Esophagus squamous epithelium (tissue), 5 donors: ENCODE data around the gene GPR78. TPM values are rescaled to one million over a fixed set of nuclear protein-coding genes. Genes with fewer than 3 reads are reported as not detected.

Experiments
- DNase-seq: peaks from one replicate; lab custom pipeline; 2025; lab: John Stamatoyannopoulos, UW
- H3K27ac ChIP-seq, 4 donors: fragments of 200-600 bp; sonication (generic); one replicate each; pipeline ENCODE4 v1.5.1; 2016 to 2019; ENCODE audit warnings: mild to moderate bottlenecking in 1 of 4
- H3K27me3 ChIP-seq, 4 donors: fragments of 200-600 bp; sonication (generic); 1 replicate in 3 of 4; 2 replicates in 1 of 4; pipeline versions ENCODE4 v1.5.1 to v1.6.0; 2017 to 2021; ENCODE audit warnings: antibody characterized with exemption in 1 of 4
- H3K36me3 ChIP-seq, 3 donors: fragments of 200-600 bp; sonication (generic); one replicate each; pipeline ENCODE4 v1.5.1; 2016 to 2019
- H3K4me1 ChIP-seq, 3 donors: fragments of 200-600 bp; sonication (generic); one replicate each; pipeline ENCODE4 v1.5.1; 2017 to 2019
- H3K4me3 ChIP-seq, 4 donors: fragments of 200-600 bp; sonication (generic); 1 replicate in 3 of 4; 2 replicates in 1 of 4; pipeline ENCODE4 v1.5.1; 2016 to 2019; ENCODE audit warnings: mild to moderate bottlenecking in 2 of 4, moderate library complexity in 1 of 4
- H3K9me3 ChIP-seq, 3 donors: fragments of 200-600 bp; sonication (generic); one replicate each; pipeline ENCODE4 v1.5.1; 2016 to 2019
- POLR2A ChIP-seq, 4 donors: fragments of 450-650 bp; IDR thresholded peaks; one replicate each; pipeline ENCODE4 v1.6.1; 2017; ENCODE audit warnings: antibody characterized with exemption in 4 of 4, mild to moderate bottlenecking in 4 of 4, moderate library complexity in 3 of 4
- WGBS, 2 donors: methylation state at CpG; one replicate each; pipeline ENCODE4 v1.1.5; 2018; 5-methylcytosine and 5-hydroxymethylcytosine counted together
- intact Hi-C: fragments of 100-400 bp; cut with DNase I; formaldehyde crosslinking; loops from one replicate; pipeline ENCODE4 v1.15.0; 2022
- total RNA-seq, 4 donors: library from RNA; depleted of rRNA; stranded (reverse); fragments of >200 nt; gene quantifications; one replicate each; pipeline ENCODE4 v1.1.0, GENCODE V29; 2016
- TF ChIP-seq, protein P1 (sequence below), 6 experiments: fragments of 450-650 bp in 4 of 6; fragments of 200-600 bp in 2 of 6; sonication (generic) in 2 of 6; IDR thresholded peaks; one replicate each; pipeline ENCODE4 v1.5.1; 2016 to 2019; ENCODE audit warnings: antibody characterized with exemption in 6 of 6, mild to moderate bottlenecking in 4 of 6, moderate library complexity in 4 of 6
- donor health status: DM: yes; HTN: yes; CAD: no.

GPR78 gene
- total RNA-seq, 4 donors from 2014 or later = 2.5 to 8.3 (median 3.1) TPM

DNA sequence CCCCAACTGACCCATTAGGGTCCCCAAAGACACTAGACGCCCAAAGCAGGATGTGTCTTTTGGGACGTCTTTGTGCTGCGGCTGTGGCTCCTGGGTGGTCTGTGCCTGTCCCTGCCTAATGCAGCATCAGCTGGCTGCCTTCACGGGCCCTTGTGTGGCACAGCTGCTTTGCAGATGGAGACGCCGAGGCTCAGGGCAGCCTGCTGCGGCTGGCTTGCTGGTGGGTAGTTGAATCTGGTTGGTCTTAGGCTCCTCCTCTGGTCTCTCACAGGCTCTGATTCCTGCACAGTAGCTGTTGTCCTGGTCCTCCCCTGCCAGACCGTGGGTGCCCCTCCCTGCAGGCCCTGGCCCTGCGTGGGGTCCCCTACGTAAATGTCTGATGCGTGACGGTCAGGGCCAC is 20.5 kb downstream of the GPR78 start:
- H3K27me3 ChIP-seq = peaks cover 0 to 14% (median 0%) of the 10 kb centered on the region in 4 donors
- no peak for TF ChIP-seq POLR2A (IDR thresholded peaks at IDR 0.05)
- TF ChIP-seq, protein P1, sequence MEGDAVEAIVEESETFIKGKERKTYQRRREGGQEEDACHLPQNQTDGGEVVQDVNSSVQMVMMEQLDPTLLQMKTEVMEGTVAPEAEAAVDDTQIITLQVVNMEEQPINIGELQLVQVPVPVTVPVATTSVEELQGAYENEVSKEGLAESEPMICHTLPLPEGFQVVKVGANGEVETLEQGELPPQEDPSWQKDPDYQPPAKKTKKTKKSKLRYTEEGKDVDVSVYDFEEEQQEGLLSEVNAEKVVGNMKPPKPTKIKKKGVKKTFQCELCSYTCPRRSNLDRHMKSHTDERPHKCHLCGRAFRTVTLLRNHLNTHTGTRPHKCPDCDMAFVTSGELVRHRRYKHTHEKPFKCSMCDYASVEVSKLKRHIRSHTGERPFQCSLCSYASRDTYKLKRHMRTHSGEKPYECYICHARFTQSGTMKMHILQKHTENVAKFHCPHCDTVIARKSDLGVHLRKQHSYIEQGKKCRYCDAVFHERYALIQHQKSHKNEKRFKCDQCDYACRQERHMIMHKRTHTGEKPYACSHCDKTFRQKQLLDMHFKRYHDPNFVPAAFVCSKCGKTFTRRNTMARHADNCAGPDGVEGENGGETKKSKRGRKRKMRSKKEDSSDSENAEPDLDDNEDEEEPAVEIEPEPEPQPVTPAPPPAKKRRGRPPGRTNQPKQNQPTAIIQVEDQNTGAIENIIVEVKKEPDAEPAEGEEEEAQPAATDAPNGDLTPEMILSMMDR (IDR thresholded peaks at IDR 0.05) = no peak
- no peak overlapping the region for H3K4me3 ChIP-seq
- WGBS, 2 donors = 79 to 84% methylated on average over 3 to 5 of the region's 12 CpGs
- DNase-seq = no peak
- no peaks in the 10 kb centered on the region for H3K4me1 ChIP-seq
- intact Hi-C loops = loop anchor here (10.0 kb wide), 1 partner anchor 314 kb away; no protein-coding TSS in a partner anchor
- no peak overlapping the region for H3K27ac ChIP-seq
- no peaks in the 10 kb centered on the region for H3K36me3 ChIP-seq
- no peaks in the 10 kb centered on the region for H3K9me3 ChIP-seq

DNA sequence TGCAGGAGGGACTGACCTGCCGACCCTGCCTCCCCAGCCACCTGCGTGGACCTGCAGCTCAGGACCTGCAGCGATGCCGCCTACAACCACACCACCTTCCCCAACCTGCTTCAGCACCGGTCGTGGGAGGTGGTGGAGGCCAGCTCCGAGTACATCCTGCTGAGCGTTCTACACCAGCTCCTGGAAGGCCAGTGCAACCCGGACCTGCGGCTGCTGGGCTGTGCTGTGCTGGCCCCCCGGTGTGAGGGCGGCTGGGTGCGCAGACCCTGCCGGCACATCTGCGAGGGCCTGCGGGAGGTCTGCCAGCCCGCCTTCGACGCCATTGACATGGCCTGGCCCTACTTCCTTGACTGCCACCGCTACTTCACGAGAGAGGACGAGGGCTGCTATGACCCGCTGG is 20.9 kb downstream of the GPR78 start:
- Histone ChIP-seq H3K9me3 (no peaks in the 10 kb centered on the region), H3K4me1 (no peaks in the 10 kb centered on the region), H3K27me3 (peaks cover 0 to 13% (median 0%) of the 10 kb centered on the region in 4 donors), H3K27ac (no peak overlapping the region), H3K36me3 (no peaks in the 10 kb centered on the region), H3K4me3 (no peak overlapping the region)
- 89 to 92% methylated on average over 3 to 5 of the region's 23 CpGs for WGBS, 2 donors
- TF ChIP-seq, protein P1 (IDR thresholded peaks at IDR 0.05) = no peak
- no peak for TF ChIP-seq POLR2A (IDR thresholded peaks at IDR 0.05)
- intact Hi-C loops = loop anchor here (10.0 kb wide), 1 partner anchor 314 kb away; no protein-coding TSS in a partner anchor
- no peak for DNase-seq

DNA sequence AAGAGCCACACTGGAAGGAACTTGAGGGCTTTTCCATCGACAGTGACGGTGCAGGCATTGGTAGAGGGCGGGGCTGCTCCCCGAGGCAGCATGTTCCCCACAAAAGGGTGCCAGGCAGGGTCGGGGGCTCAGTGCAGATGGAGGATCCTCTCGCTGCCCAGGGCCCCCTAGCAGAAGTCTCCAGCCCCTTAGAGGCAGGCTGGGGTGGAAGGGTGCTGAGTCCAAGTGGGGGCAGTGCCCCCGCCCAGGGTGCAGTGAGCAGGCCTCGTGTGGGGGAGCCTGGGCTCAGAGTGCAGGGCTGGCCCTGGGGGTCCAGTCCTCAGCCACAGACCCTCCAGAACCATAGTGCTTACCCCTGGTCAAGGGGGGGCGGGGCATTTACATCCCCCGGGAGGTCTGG is 21.4 kb downstream of the GPR78 start:
- Histone ChIP-seq H3K27me3 (peaks cover 0 to 16% (median 0%) of the 10 kb centered on the region in 4 donors), H3K4me1 (no peaks in the 10 kb centered on the region), H3K27ac (no peak overlapping the region), H3K9me3 (no peaks in the 10 kb centered on the region), H3K4me3 (no peak overlapping the region), H3K36me3 (no peaks in the 10 kb centered on the region)
- 89% methylated on average over 3 of the region's 10 CpGs; no CpG with 5 or more reads in 1 of the 2 donors for WGBS, 2 donors
- TF ChIP-seq, protein P1 (IDR thresholded peaks at IDR 0.05) = no peak
- TF ChIP-seq POLR2A (IDR thresholded peaks at IDR 0.05) = no peak
- intact Hi-C loops = loop anchor here (10.0 kb wide), 1 partner anchor 313 kb away; no protein-coding TSS in a partner anchor
- DNase-seq = no peak

DNA sequence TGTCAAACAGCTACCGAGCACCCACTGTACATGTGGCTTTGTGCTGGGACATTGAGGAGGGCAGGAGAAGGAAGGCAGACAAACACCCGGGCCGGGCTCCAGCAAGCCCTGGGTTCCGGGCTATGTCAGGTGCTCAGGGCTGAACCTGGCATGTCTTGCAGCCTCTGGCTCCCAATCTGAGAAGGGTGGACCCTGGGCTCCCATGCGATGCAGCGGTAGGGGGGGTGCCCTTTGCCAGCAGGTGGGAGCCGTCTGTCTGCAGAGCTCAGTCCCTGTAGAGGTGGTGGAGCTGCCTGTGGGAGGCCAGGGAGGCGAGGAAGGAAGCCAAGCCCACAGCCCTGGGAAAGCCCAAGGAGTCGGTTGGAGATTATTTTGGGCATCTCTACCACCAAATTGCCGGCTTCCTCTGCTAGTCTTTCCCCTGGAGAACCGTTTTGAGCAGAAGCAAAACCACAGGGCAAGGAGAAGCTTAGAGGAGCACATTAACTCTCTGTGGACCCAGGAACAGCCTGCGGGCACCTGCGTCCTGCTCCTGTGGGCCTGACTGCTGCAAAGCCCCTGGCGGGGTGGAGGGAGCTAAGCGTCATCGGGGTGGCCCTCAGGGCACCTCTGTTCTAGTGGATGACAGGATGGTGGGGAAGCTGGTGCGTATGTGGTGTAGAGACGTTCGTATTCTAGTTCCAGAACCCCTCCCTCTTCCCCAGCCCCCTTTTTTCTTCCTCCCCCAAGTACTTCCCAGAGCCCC is 22.7 kb downstream of the GPR78 start:
- intact Hi-C loops = loop anchor here (10.0 kb wide), 1 partner anchor 312 kb away; no protein-coding TSS in a partner anchor
- Histone ChIP-seq H3K27me3 (peaks cover 0 to 29% (median 0%) of the 10 kb centered on the region in 4 donors), H3K4me3 (no peak overlapping the region), H3K9me3 (no peaks in the 10 kb centered on the region), H3K27ac (no peak overlapping the region), H3K36me3 (no peaks in the 10 kb centered on the region), H3K4me1 (peaks cover 0 to 7% (median 5%) of the 10 kb centered on the region in 3 donors)
- no peak for TF ChIP-seq POLR2A (IDR thresholded peaks at IDR 0.05)
- TF ChIP-seq, protein P1 (IDR thresholded peaks at IDR 0.05) = no peak
- DNase-seq = no peak
- 55 to 60% methylated on average over 13 to 15 of the region's 19 CpGs for WGBS, 2 donors

DNA sequence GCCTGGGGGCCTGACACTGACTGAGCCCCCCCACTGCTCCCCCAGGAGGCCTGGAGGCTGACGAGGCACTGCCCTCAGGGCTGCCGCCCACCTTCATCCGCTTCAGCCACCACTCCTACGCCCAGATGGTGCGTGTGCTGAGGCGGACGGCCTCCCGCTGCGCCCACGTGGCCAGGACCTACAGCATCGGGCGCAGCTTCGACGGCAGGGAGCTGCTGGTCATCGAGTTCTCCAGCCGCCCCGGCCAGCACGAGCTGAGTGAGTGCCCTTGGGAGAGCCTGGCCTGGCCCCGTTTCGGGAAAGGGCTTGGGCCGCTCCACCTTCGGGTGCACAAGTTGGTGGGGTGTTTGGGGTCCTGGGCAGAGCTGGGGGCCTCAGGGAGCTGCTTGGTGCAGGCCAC is 23.7 kb downstream of the GPR78 start:
- TF ChIP-seq, protein P1 (IDR thresholded peaks at IDR 0.05) = no peak
- no peak for TF ChIP-seq POLR2A (IDR thresholded peaks at IDR 0.05)
- DNase-seq = no peak
- peaks cover 0 to 8% (median 5%) of the 10 kb centered on the region in 3 donors for H3K4me1 ChIP-seq
- H3K9me3 ChIP-seq = no peaks in the 10 kb centered on the region
- H3K36me3 ChIP-seq = no peaks in the 10 kb centered on the region
- intact Hi-C loops = loop anchor here (10.0 kb wide), 1 partner anchor 311 kb away; no protein-coding TSS in a partner anchor
- no peak overlapping the region for H3K4me3 ChIP-seq
- 80% methylated on average over 9 of the region's 22 CpGs; no CpG with 5 or more reads in 1 of the 2 donors for WGBS, 2 donors
- peaks cover 0 to 37% (median 0%) of the 10 kb centered on the region in 4 donors for H3K27me3 ChIP-seq
- H3K27ac ChIP-seq = no peak overlapping the region
